DOHH2 (cell line): Measurements from ENCODE around the gene ADNP.

ENCODE experiments used
- H3F3A ChIP-seq: fragments of 200-600 bp; sonication (generic), shearing (Covaris generic); 2 replicates; pipeline ENCODE4 v1.6.0; 2016; ENCODE audit warnings: antibody characterized with exemption, mild to moderate bottlenecking; ENCODE audit not compliant: control insufficient read depth, insufficient read depth
- H3K27ac ChIP-seq: fragments of 200-600 bp; sonication (generic); 2 replicates; pipeline ENCODE4 v1.5.1; 2014; ENCODE audit warnings: low read depth, mild to moderate bottlenecking, low read length, moderate library complexity
- H3K27me3 ChIP-seq: fragments of 200-600 bp; sonication (generic); 2 replicates; pipeline ENCODE4 v1.6.1; 2014; ENCODE audit warnings: mild to moderate bottlenecking, low read length, mixed read lengths; ENCODE audit not compliant: control insufficient read depth
- H3K36me3 ChIP-seq: fragments of 200-600 bp; sonication (generic); 2 replicates; pipeline ENCODE4 v1.6.1; 2014; ENCODE audit warnings: mild to moderate bottlenecking, low read length, moderate library complexity, mixed read lengths; ENCODE audit not compliant: control insufficient read depth
- H3K4me1 ChIP-seq: fragments of 200-600 bp; sonication (generic); 2 replicates; pipeline ENCODE4 v1.6.1; 2014; ENCODE audit warnings: mild to moderate bottlenecking, low read length, mixed read lengths; ENCODE audit not compliant: control insufficient read depth
- H3K4me2 ChIP-seq: fragments of 200-600 bp; sonication (generic); 2 replicates; pipeline ENCODE4 v1.6.0; 2014; ENCODE audit warnings: mild to moderate bottlenecking, low read length, moderate library complexity
- H3K4me3 ChIP-seq: fragments of 200-600 bp; sonication (generic); 2 replicates; pipeline ENCODE4 v1.5.1; 2014; ENCODE audit warnings: mild to moderate bottlenecking, low read length, mixed read lengths
- H3K79me2 ChIP-seq: fragments of 200-600 bp; sonication (generic); 2 replicates; pipeline ENCODE4 v1.6.1; 2014; ENCODE audit warnings: mild to moderate bottlenecking, low read length, mixed read lengths; ENCODE audit not compliant: control insufficient read depth
- H3K9me2 ChIP-seq: fragments of 200-600 bp; sonication (generic); replicated peaks from 2 replicates; pipeline ENCODE4 v1.6.1; 2014; ENCODE audit warnings: mild to moderate bottlenecking, low read length, mixed read lengths; ENCODE audit not compliant: control insufficient read depth
- H3K9me3 ChIP-seq: fragments of 200-600 bp; sonication (generic); 2 replicates; pipeline ENCODE4 v1.6.1; 2014; ENCODE audit warnings: antibody characterized with exemption, low read length, mixed read lengths; ENCODE audit not compliant: control insufficient read depth, insufficient read depth
- H4K20me1 ChIP-seq: fragments of 200-600 bp; sonication (generic); 2 replicates; pipeline ENCODE4 v1.6.0; 2014; ENCODE audit warnings: low read depth, mild to moderate bottlenecking, antibody characterized with exemption, low read length, moderate library complexity; ENCODE audit not compliant: control insufficient read depth, insufficient read depth
- EZH2phosphoT487 ChIP-seq: fragments of 200-600 bp; sonication (generic); IDR thresholded peaks from 2 replicates; pipeline ENCODE4 v1.6.1; 2017; ENCODE audit warnings: borderline replicate concordance, mild to moderate bottlenecking, antibody characterized with exemption, low read length, moderate library complexity, mixed read lengths
- TF ChIP-seq, protein P1 (sequence below): fragments of 200-600 bp; sonication (generic); IDR thresholded peaks from one replicate; pipeline ENCODE4 v1.5.1; 2014; ENCODE audit warnings: antibody characterized with exemption, mild to moderate bottlenecking, low read depth, low read length; ENCODE audit not compliant: poor library complexity, severe bottlenecking

ADNP gene

GRCh38 chr20:50920997-50921396 lies 10.2 kb downstream of the ADNP start:
- Histone ChIP-seq H3K4me1 (peaks cover 97% of the 10 kb centered on the region), H3K4me2 (peak overlapping the region; percentile 37), H3K4me3 (no peak overlapping the region), H3K79me2 (peaks cover 100% of the 10 kb centered on the region), H3F3A (peaks cover 8% of the 10 kb centered on the region; the same call in 1 of the 2 replicates), H3K27me3 (no peaks in the 10 kb centered on the region), H3K27ac (no peak overlapping the region), H4K20me1 (peaks cover 75% of the 10 kb centered on the region), H3K9me3 (no peaks in the 10 kb centered on the region), H3K9me2 (no peaks in the 10 kb centered on the region), H3K36me3 (peaks cover 91% of the 10 kb centered on the region)
- TF ChIP-seq, protein P1, sequence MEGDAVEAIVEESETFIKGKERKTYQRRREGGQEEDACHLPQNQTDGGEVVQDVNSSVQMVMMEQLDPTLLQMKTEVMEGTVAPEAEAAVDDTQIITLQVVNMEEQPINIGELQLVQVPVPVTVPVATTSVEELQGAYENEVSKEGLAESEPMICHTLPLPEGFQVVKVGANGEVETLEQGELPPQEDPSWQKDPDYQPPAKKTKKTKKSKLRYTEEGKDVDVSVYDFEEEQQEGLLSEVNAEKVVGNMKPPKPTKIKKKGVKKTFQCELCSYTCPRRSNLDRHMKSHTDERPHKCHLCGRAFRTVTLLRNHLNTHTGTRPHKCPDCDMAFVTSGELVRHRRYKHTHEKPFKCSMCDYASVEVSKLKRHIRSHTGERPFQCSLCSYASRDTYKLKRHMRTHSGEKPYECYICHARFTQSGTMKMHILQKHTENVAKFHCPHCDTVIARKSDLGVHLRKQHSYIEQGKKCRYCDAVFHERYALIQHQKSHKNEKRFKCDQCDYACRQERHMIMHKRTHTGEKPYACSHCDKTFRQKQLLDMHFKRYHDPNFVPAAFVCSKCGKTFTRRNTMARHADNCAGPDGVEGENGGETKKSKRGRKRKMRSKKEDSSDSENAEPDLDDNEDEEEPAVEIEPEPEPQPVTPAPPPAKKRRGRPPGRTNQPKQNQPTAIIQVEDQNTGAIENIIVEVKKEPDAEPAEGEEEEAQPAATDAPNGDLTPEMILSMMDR, result no peak
- TF ChIP-seq EZH2phosphoT487, result no peak

GRCh38 chr20:50919567-50919966 lies 11.7 kb downstream of the ADNP start:
- no peak overlapping the region; the same call in 1 of the 2 replicates for H3K4me3 ChIP-seq
- H3K27me3 ChIP-seq, result no peaks in the 10 kb centered on the region
- H3K27ac ChIP-seq, result no peak overlapping the region
- peak overlapping the region; percentile 33; the same call in 1 of the 2 replicates for H3K4me2 ChIP-seq
- H3F3A ChIP-seq, result peaks cover 8% of the 10 kb centered on the region; the same call in 1 of the 2 replicates
- no peaks in the 10 kb centered on the region for H3K9me2 ChIP-seq
- TF ChIP-seq EZH2phosphoT487, result no peak
- TF ChIP-seq, protein P1, result no peak
- no peaks in the 10 kb centered on the region for H3K9me3 ChIP-seq
- H4K20me1 ChIP-seq, result peaks cover 68% of the 10 kb centered on the region
- H3K79me2 ChIP-seq, result peaks cover 100% of the 10 kb centered on the region
- H3K4me1 ChIP-seq, result peaks cover 95% of the 10 kb centered on the region
- H3K36me3 ChIP-seq, result peaks cover 89% of the 10 kb centered on the region

DNA sequence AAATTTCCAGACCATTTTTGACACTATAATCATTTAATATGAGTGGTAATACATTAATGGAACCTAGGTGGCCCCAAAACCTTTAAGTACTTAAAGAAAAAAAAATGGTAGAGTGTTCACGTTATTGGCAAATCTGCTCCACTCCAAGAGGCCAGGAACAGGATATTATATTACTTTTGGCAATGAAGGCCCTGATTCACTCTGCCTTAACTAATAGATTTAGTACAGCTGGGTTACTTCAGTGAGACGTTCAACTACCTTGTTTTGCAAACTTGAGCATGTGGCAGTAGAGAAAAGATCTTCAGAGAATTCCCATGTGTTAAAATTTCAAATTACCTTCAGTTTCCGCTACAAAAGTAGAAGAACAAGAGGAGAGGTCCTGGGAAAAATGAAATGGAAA lies 12.8 kb downstream of the ADNP start:
- peak overlapping the region; percentile 32 for H3K4me2 ChIP-seq
- peaks cover 100% of the 10 kb centered on the region for H3K79me2 ChIP-seq
- H3K9me2 ChIP-seq, result no peaks in the 10 kb centered on the region
- H3K36me3 ChIP-seq, result peaks cover 89% of the 10 kb centered on the region
- peaks cover 8% of the 10 kb centered on the region; the same call in 1 of the 2 replicates for H3F3A ChIP-seq
- H3K4me1 ChIP-seq, result peaks cover 95% of the 10 kb centered on the region
- H3K4me3 ChIP-seq, result peak overlapping the region; percentile 22
- peaks cover 65% of the 10 kb centered on the region for H4K20me1 ChIP-seq
- no peaks in the 10 kb centered on the region for H3K27me3 ChIP-seq
- no peaks in the 10 kb centered on the region for H3K9me3 ChIP-seq
- no peak overlapping the region for H3K27ac ChIP-seq
- TF ChIP-seq, protein P1, result no peak
- no peak for TF ChIP-seq EZH2phosphoT487
